Stomach (tissue), 9 donors: Measurements from ENCODE around the gene PLCG1. TPM values are rescaled to one million over a fixed set of nuclear protein-coding genes. Genes with fewer than 3 reads are reported as not detected.

Source experiments
- DNase-seq, 2 donors: peaks; one replicate each; pipeline versions ENCODE4 v3.0.0 to v3.0.0-alpha.2; 2013 to 2019
- H3K27ac ChIP-seq, 5 donors: fragments of 200-600 bp in 4 of 5; sonication (generic) in 4 of 5; one replicate each; pipeline ENCODE4 v1.5.1; 2013 to 2019; ENCODE audit warnings: mild to moderate bottlenecking in 1 of 5, moderate library complexity in 1 of 5
- H3K27me3 ChIP-seq, 3 donors: fragments of 200-600 bp; sonication (generic); one replicate each; pipeline ENCODE4 v1.5.1; 2017 to 2019; ENCODE audit warnings: mixed run types in 1 of 3
- H3K36me3 ChIP-seq, 4 donors: fragments of 200-600 bp; sonication (generic); 1 replicate in 3 of 4; 2 replicates in 1 of 4; pipeline ENCODE4 v1.5.1; 2016 to 2019
- H3K4me1 ChIP-seq, 4 donors: fragments of 200-600 bp; sonication (generic); one replicate each; pipeline ENCODE4 v1.5.1; 2016 to 2019
- H3K4me3 ChIP-seq, 4 donors: fragments of 200-600 bp; sonication (generic) in 3 of 4; one replicate each; pipeline ENCODE4 v1.5.1; 2016 to 2019; ENCODE audit warnings: mild to moderate bottlenecking in 1 of 4
- H3K9me3 ChIP-seq, 4 donors: fragments of 200-600 bp; sonication (generic); one replicate each; pipeline ENCODE4 v1.5.1; 2016 to 2019
- CTCF ChIP-seq, 7 experiments: fragments of 450-650 bp in 4 of 7; fragments of 200-600 bp in 3 of 7; sonication (generic) in 3 of 7; IDR thresholded peaks; one replicate each; pipeline ENCODE4 v1.5.1; 2016 to 2019; ENCODE audit warnings: antibody characterized with exemption in 7 of 7, control low read depth in 2 of 7, mild to moderate bottlenecking in 1 of 7
- EP300 ChIP-seq: sonication (generic); formaldehyde crosslinking; IDR thresholded peaks from one replicate; pipeline ENCODE4 v1.6.1; 2017; ENCODE audit warnings: antibody characterized with exemption
- POLR2A ChIP-seq, 4 donors: fragments of 450-650 bp; IDR thresholded peaks; one replicate each; pipeline ENCODE4 v1.6.1; 2016; ENCODE audit warnings: antibody characterized with exemption in 4 of 4, control low read depth in 2 of 4, mild to moderate bottlenecking in 1 of 4, moderate library complexity in 1 of 4
- POLR2AphosphoS5 ChIP-seq, 3 donors: sonication (generic); formaldehyde crosslinking; IDR thresholded peaks; one replicate each; pipeline ENCODE4 v1.6.1; 2016; ENCODE audit warnings: antibody characterized with exemption in 3 of 3
- WGBS, 5 donors: extraction: QIAGEN DNeasy Blood & Tissue Kit in 3 of 5; methylation state at CpG; one replicate each; pipeline versions ENCODE4 v1.1.5 to v1.1.7; 2013 to 2018; 5-methylcytosine and 5-hydroxymethylcytosine counted together
- intact Hi-C: fragments of 100-400 bp; cut with DNase I; formaldehyde crosslinking; loops from one replicate; pipeline ENCODE4 v1.15.1; 2023; ENCODE audit warnings: low total_unique reads
- polyA plus RNA-seq, 3 donors: library from polyadenylated mRNA; stranded (reverse); fragments of 200-250 nt; gene quantifications; one replicate each; pipeline ENCODE4 v1.2.3, GENCODE V29; 2013
- total RNA-seq, 5 donors: library from RNA; depleted of rRNA; stranded (reverse); fragments of >200 nt; gene quantifications; one replicate each; pipeline versions ENCODE4 v1.1.0 to v1.2.3, GENCODE V29; 2014 to 2016
- donor health status: healthy with polysubstance abuse.
- donor health status: Bipolar disorder and iron deficiency.
- donor health status: healthy.

Gene PLCG1
- total and polyA plus RNA-seq, 8 donors = 16.3 to 576 (median 56.0) TPM

GRCh38 chr20:41142919-41143318, 5.6 kb downstream of the PLCG1 start:
- Histone ChIP-seq H3K4me1 (peaks cover 64 to 96% (median 85%) of the 10 kb centered on the region in 4 donors), H3K27ac (peak overlapping the region in 4 of 5 donors; percentile 41 to 97 (median 72)), H3K27me3 (no peaks in the 10 kb centered on the region), H3K36me3 (peaks cover 0 to 6% (median 0%) of the 10 kb centered on the region in 4 donors), H3K4me3 (no peak overlapping the region), H3K9me3 (no peaks in the 10 kb centered on the region)
- intact Hi-C loops = no loop called here
- 43 to 65% (median 54%) methylated on average over 5 of the region's 5 CpGs for whole genome bisulfite sequencing, 5 donors
- TF ChIP-seq CTCF (IDR thresholded peaks at IDR 0.05) = no peak
- TF ChIP-seq POLR2A (IDR thresholded peaks at IDR 0.05) = no peak
- TF ChIP-seq EP300 = no peak
- TF ChIP-seq POLR2AphosphoS5 (IDR thresholded peaks at IDR 0.05) = no peak
- DNase-seq = no peak

DNA sequence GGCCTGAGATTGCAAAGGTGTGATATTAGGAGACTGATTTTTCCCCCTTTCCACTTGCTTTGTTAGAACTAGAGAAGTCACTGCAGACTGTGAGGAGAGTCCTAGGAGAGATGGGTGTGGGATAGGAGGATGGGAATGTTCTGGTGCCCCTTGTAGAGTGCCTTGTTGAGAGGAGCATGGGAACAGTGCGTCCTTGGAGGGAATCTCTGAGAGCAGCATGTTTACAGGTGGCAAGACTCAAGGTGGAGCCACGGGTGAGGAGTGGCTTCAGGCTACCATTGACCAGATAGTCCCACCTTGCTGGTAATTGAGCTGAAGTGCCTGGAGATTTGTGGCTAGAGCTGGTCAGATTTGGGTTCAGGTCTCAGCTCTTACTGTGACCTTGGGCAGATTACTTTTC, 6.0 kb downstream of the PLCG1 start:
- DNase-seq = no peak
- TF ChIP-seq CTCF (IDR thresholded peaks at IDR 0.05) (no peak), POLR2A (IDR thresholded peaks at IDR 0.05) (no peak), POLR2AphosphoS5 (IDR thresholded peaks at IDR 0.05) (no peak), EP300 (no peak)
- Histone ChIP-seq H3K4me3 (no peak overlapping the region), H3K36me3 (peaks cover 0 to 6% (median 0%) of the 10 kb centered on the region in 4 donors), H3K27me3 (no peaks in the 10 kb centered on the region), H3K4me1 (peaks cover 64 to 96% (median 85%) of the 10 kb centered on the region in 4 donors), H3K27ac (peak overlapping the region in 3 of 5 donors; percentile 50 to 97 (median 93)), H3K9me3 (no peaks in the 10 kb centered on the region)
- 46 to 75% (median 66%) methylated on average over 2 of the region's 2 CpGs for WGBS, 5 donors
- intact Hi-C loops = no loop called here

- intact Hi-C loops = no loop called here
- Histone ChIP-seq H3K4me1 (peaks cover 50 to 96% (median 82%) of the 10 kb centered on the region in 4 donors), H3K27me3 (no peaks in the 10 kb centered on the region), H3K9me3 (no peaks in the 10 kb centered on the region), H3K36me3 (peaks cover 0 to 6% (median 0%) of the 10 kb centered on the region in 4 donors), H3K27ac (peak overlapping the region in 4 of 5 donors; percentile 41 to 69 (median 54)), H3K4me3 (no peak overlapping the region)
- no peak for TF ChIP-seq CTCF (IDR thresholded peaks at IDR 0.05)
- TF ChIP-seq POLR2AphosphoS5 (IDR thresholded peaks at IDR 0.05) = no peak
- no peak for TF ChIP-seq EP300
- TF ChIP-seq POLR2A (IDR thresholded peaks at IDR 0.05) = no peak
- DNase-seq = no peak
- WGBS, 5 donors = 93 to 100% (median 100%) methylated on average over 2 of the region's 2 CpGs
Observed at GRCh38 chr20:41145317-41145716, 8.0 kb downstream of the PLCG1 start.

GRCh38 chr20:41145821-41146620, 8.7 kb downstream of the PLCG1 start:
- peaks cover 0 to 6% (median 0%) of the 10 kb centered on the region in 4 donors for H3K36me3 ChIP-seq
- peak overlapping the region in 4 of 5 donors; percentile 41 to 69 (median 54) for H3K27ac ChIP-seq
- DNase-seq = peak in 1 of 2 donors; percentile 44
- H3K4me3 ChIP-seq = no peak overlapping the region
- WGBS, 5 donors = 44 to 55% (median 50%) methylated on average over 12 of the region's 12 CpGs
- TF ChIP-seq POLR2A (IDR thresholded peaks at IDR 0.05) = no peak
- intact Hi-C loops = no loop called here
- peaks cover 50 to 96% (median 80%) of the 10 kb centered on the region in 4 donors for H3K4me1 ChIP-seq
- H3K9me3 ChIP-seq = no peaks in the 10 kb centered on the region
- no peaks in the 10 kb centered on the region for H3K27me3 ChIP-seq

DNA sequence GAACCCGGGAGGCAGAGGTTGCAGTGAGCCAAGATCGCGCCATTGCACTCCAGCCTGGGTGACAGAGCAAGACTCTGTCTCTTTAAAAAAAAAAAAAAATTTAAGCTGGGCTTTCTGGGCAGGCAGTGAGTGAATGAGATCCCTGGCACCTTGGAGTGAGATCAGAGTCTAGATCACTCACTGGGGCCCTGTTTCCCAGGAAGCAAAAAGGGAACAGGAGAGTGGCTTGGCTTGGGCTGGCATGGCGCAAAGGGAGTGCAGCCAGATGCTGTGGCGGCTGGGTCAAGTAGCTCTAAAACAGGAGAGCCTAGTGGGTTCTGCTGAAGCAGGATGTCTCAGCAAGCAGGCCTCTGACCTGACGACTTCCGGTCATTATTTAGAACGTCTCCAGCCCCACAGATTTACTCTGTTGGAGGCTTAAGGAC, 10.4 kb downstream of the PLCG1 start:
- TF ChIP-seq EP300 (no peak), POLR2A (IDR thresholded peaks at IDR 0.05) (no peak), CTCF (IDR thresholded peaks at IDR 0.05) (no peak), POLR2AphosphoS5 (IDR thresholded peaks at IDR 0.05) (no peak)
- peak in 1 of 2 donors; percentile 46 for DNase-seq
- no peaks in the 10 kb centered on the region for H3K9me3 ChIP-seq
- H3K4me1 ChIP-seq = peaks cover 40 to 96% (median 75%) of the 10 kb centered on the region in 4 donors
- H3K27ac ChIP-seq = peak overlapping the region in 3 of 5 donors; percentile 45 to 69 (median 62)
- 64 to 85% (median 81%) methylated on average over 8 of the region's 8 CpGs for WGBS, 5 donors
- H3K27me3 ChIP-seq = no peaks in the 10 kb centered on the region
- H3K36me3 ChIP-seq = peaks cover 0 to 6% (median 0%) of the 10 kb centered on the region in 4 donors
- intact Hi-C loops = no loop called here
- no peak overlapping the region for H3K4me3 ChIP-seq
